Right forelimb (tissue), 1 donor: ENCODE results near the gene GGTLC2.
"Not testable (repeated sequence)": the region's sequence is repeated elsewhere in the genome, so short reads cannot be mapped to it uniquely, and the experiment has no call there.

Source experiments
- DNase-seq: peaks from one replicate; pipeline ENCODE4 v3.0.0-alpha.2; 2018

Gene GGTLC2

GRCh38 chr22:22644314-22644713 is at the start of gene GGTLC2:
Gene GGTLC2, plus strand, starts transcription at chr22:22644614. Its CDS starts 1,732 bp downstream, at chr22:22646346.
- not testable (repeated sequence) for DNase-seq

- DNase-seq: no peak
Observed at GRCh38 chr22:22595001-22595835, 49.2 kb upstream of the GGTLC2 start.

- no peak for DNase-seq
Observed at GRCh38 chr22:22598144-22598543, 46.3 kb upstream of the GGTLC2 start.

- DNase-seq: no peak
Observed at GRCh38 chr22:22599248-22599647, 45.2 kb upstream of the GGTLC2 start.

DNA sequence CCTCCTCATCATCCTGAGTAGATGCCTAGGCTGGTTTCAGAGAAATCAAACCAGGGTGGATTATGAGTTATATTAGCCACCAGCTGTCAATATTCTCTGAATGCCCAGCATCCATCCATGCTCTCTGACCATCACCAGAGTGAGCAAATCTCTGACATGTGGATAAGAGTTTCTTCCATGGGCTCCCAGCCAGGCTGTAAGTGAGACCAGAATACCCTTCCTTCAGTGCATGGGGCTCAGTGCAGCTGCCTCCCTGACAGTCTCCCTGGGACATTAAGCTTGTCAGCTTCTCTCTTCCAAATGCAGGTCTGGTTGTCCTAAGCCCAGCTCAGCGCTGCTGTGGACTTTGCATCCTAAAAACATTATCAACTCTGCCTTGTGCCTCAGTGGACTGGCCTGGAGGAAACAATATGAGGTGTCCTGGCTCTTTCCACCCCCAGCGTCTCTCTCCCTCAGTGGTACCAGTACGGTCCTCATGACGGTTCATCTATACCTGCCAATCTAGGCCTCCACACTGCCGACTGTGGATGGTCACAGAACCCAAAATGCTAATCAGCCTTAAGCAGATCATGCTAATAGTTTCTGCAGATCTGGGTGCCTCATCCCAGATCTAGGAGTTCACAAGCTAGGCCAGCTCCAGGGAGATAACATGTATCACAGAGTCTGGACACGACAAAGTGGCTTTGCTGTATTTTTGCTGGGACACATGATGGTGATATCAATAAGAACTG is 43.7 kb upstream of the GGTLC2 start:
- DNase-seq: no peak

GRCh38 chr22:22603470-22603947 is 40.9 kb upstream of the GGTLC2 start:
- no peak for DNase-seq

- no peak for DNase-seq
Observed at GRCh38 chr22:22604326-22605073, 39.9 kb upstream of the GGTLC2 start.

- DNase-seq: no peak
Observed at GRCh38 chr22:22605074-22605404, 39.4 kb upstream of the GGTLC2 start.

DNA sequence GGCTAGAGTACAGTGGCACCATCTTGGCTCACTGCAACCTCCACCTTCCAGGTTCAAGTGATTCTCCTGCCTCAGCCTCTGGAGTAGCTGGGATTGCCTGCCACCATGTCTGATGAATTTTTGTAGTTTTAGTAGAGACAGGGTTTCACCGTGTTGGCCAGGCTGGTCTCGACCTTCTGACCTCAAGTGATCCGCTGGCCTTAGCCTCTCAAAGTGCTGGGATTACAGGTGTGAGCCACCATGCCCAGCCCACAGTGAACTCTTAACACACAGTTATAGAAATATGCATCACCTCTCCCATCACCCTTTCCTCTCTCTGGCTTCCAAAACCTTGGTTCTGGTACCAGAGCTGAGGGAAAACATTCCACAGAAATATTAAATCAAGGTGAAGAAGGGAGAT is 36.4 kb upstream of the GGTLC2 start:
- DNase-seq: not testable (repeated sequence)

- no peak for DNase-seq
Observed at GRCh38 chr22:22609291-22609690, 35.1 kb upstream of the GGTLC2 start.

DNA sequence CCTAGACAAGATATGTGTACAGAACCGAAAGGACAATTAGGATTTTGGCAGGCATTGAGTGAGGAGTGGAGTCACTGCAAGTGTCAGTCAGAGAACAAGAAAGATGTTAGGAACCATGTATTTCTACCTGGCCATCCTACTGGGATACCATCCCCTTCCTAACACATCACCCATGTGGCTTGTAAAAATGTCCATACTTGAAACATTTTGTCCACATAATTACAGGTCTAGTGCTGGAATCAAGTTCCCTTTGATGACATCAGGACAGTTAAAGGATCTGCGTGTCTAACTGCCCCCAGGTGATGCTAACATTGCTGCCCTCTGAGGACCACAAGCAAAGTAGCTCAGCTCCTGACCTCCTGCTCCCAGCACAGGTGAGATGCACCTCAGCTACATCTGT is 31.9 kb upstream of the GGTLC2 start:
- no peak for DNase-seq

GRCh38 chr22:22614065-22614464 is 30.3 kb upstream of the GGTLC2 start:
- no peak for DNase-seq

DNA sequence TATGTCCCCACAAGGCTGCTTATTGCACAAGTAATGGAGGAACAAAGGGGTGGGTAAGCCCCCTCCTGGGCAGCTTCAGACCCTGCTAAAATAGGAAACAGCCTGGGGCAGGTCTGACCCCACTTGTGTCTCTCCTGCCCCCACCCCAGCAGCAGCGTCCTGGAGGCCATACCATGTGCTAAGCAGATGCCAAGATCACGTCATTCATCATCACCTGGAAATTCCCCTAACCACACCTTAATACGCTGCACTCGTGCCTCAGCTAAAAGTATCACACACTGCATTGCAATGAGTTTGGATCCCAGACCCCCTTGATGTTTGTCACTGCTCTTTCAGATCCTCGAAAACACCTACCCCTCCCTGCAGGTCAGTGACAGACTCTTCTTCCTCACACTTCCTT is 27.8 kb upstream of the GGTLC2 start:
- no peak for DNase-seq

GRCh38 chr22:22618448-22618847 is 26.0 kb upstream of the GGTLC2 start:
- no peak for DNase-seq

GRCh38 chr22:22618923-22619322 is 25.5 kb upstream of the GGTLC2 start:
- no peak for DNase-seq

DNA sequence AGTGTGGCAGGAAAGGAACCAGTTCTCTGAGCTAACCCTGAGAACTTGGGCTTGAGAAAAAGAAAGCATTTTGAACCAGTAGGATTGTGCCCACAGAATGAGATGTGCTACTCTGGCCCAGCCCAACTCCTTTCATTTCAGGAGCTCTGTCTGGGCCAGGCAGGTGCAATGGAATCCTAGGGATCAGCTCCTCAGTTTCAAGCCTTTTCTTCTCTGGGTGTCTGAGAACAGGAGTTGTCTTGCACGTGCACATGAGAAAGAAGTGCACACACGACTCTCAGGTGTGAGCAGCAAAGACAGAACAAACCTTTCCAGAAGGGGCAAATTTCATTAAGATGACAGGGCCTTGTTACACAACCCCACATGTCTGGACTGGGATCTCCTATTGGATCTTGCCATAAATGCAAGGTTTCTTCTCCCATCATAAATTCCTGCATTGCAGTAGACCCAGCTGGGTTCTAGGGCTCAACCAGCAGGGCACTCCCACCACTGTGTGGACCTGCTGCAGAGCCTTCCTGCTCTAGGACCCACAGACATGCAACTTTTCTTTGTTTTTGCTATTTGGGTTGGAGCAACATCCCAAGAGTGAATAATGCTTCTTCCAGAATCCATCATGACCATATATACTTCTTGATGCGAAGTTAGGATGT is 24.5 kb upstream of the GGTLC2 start:
- DNase-seq: no peak

DNA sequence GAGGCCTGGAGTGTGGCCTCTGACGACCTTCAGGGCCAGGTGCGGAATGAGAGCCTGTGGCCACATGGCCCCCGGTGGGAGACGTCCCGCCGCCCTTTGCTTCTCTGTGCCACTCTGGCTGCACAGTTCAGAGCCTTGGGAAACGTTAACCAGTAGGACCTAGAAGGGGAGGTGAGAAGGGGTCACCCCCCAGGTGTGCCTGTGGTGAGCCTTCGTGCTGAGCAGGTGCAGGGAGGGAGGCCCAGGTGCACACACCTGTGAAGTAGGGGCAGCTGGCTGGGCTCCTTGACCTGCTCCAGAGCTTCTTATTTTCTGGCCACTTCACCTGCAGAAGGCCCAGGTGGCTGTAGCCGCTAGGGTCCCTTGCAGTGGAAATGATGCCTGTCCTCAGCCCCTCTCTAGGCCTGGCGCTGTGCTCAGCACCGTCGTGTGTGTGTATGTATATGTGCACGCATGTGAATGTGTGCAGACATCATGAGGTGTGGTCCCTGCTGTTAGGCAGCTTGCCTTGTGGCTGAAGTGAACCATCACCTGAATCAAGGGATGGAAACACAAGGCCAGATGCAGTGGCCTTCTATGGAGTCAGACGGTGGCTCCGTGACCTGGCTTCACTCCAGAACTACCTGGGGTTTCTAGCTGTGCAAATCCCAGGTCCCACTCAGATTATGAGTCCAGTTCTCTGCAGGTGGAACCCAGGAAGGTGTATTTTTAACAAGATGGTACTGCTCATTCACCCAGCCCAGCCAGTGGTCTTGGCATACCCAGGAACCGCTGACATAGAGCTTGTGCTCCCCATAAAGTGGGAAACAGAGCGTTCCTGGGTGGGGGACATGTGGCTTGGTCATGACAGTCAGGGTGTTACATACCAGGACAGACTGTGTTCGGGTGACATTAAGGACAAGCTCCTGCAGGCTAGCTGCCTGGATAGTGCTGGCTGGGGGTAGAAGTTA is 15.6 kb upstream of the GGTLC2 start:
- DNase-seq: not testable (repeated sequence)

DNA sequence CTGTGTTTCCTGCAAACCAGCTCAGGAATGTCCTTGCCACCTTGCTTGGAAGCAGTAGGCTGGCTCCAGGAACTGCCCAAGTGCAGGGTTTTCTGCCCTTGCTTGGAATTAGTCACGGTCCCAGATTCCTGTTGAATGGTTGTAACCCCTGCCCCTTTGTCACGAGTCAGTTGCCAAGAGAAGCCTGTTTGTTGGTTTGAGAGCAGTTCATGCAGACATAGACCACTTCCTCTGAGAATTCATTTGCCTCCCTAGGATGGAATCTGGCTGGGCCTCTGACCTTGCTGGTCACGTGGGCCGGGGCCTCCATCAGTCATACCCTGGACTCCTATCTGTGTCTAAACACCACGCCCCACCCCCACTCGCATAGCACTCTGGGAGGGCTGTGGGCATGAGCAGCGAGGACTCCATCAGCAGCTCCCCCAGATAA is 13.2 kb upstream of the GGTLC2 start:
- DNase-seq: not testable (repeated sequence)

DNA sequence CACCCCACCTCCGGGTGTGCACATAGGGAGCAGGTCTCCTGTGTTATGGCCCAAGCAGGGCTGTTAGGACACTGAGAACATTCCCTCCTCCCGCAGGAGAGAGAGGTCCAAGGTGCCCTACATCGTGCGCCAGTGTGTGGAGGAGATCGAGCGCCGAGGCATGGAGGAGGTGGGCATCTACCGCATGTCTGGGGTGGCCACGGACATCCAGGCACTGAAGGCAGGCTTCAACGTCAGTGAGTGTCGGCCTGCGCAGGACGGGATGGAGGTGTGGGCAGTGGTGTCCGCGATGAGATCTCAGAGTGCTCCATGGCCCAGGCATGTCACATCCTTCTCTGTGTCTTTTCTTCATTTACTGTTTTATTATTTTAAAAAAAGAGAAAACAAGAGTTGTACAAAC is 12.2 kb upstream of the GGTLC2 start:
- not testable (repeated sequence) for DNase-seq

- not testable (repeated sequence) for DNase-seq
Observed at GRCh38 chr22:22633533-22633932, 10.9 kb upstream of the GGTLC2 start.

GRCh38 chr22:22636260-22636659 is 8.2 kb upstream of the GGTLC2 start:
- not testable (repeated sequence) for DNase-seq

DNA sequence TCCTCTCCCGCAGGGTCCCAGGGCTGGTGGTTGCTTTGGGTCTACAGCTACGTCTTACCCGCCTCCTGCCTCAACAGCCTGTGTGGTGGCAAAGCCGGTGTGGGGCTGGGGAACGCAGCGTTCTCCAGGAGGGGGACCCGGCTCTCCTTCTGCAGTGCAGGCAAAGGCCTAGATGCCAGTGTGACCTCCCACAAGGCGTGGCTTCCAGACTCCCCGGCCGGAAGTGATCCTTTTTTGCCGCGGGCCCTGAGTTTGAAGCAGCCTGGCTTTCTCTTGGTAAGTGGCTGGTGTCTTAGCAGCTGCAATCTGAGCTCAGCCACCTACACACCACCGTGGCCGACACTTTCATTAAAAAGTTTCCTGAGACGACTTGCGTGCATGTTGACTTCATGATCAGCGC is 6.1 kb upstream of the GGTLC2 start:
- not testable (repeated sequence) for DNase-seq
